H1 (cell line): ENCODE results near the gene HLA-DPA1. TPM values are rescaled to one million over a fixed set of nuclear protein-coding genes. Genes with fewer than 3 reads are reported as not detected.

Experiments used
- CTCF ChIA-PET: fragments of 300-600 bp; sonication (Branson Sonifier 250); formaldehyde crosslinking; loops from one replicate; lab custom pipeline; 2021; ENCODE audit not compliant: partially characterized antibody; lab: Charles Lee
- POLR2A ChIA-PET: fragments of 300-600 bp; sonication (Branson Sonifier 250); formaldehyde crosslinking; loops from one replicate; lab custom pipeline; 2021; ENCODE audit warnings: inconsistent platforms; ENCODE audit not compliant: partially characterized antibody; lab: Charles Lee
- DNase-seq, 2 experiments: peaks; one replicate each; pipeline versions ENCODE4 v3.0.0 to v3.0.0-alpha.2; 2010 to 2022; ENCODE audit warnings: low spot score in 2 of 2, low read depth in 1 of 2, mixed read lengths in 1 of 2
- FAIRE-seq: peaks from 2 replicates; lab custom pipeline; 2011; peaks lifted over from hg19 to GRCh38; lab: Jason Lieb, UNC
- H2AFZ ChIP-seq: 2 replicates; pipeline ENCODE4 v1.8.1; 2012; ENCODE audit warnings: low read length, inconsistent platforms
- H2AK5ac ChIP-seq: 2 replicates; pipeline ENCODE4 v1.6.1; 2013; ENCODE audit warnings: low read depth, low read length
- H2BK120ac ChIP-seq: replicated peaks from 2 replicates; pipeline ENCODE3; 2013; ENCODE audit warnings: low read depth, low read length, inconsistent platforms
- H2BK12ac ChIP-seq: 2 replicates; pipeline ENCODE4 v1.6.1; 2013; ENCODE audit warnings: low read depth, low read length
- H2BK15ac ChIP-seq: 2 replicates; pipeline ENCODE4 v1.6.1; 2013; ENCODE audit warnings: low read length
- H2BK20ac ChIP-seq: 2 replicates; pipeline ENCODE4 v1.6.1; 2013; ENCODE audit warnings: low read length
- H2BK5ac ChIP-seq: 2 replicates; pipeline ENCODE4 v1.6.1; 2013; ENCODE audit warnings: low read depth, low read length
- H3K14ac ChIP-seq: 2 replicates; pipeline ENCODE4 v1.6.1; 2013; ENCODE audit warnings: inconsistent platforms; ENCODE audit not compliant: insufficient read length
- H3K18ac ChIP-seq: 2 replicates; pipeline ENCODE4 v1.6.1; 2013; ENCODE audit warnings: low read length; ENCODE audit errors: extremely low read depth
- H3K23ac ChIP-seq: 2 replicates; pipeline ENCODE4 v1.6.1; 2013; ENCODE audit warnings: inconsistent platforms; ENCODE audit not compliant: insufficient read length
- H3K23me2 ChIP-seq: 2 replicates; pipeline ENCODE4 v1.6.1; 2013; ENCODE audit warnings: low read depth, low read length
- H3K27ac ChIP-seq: 2 replicates; pipeline ENCODE4 v1.6.1; 2011; ENCODE audit warnings: low read depth, low read length, inconsistent platforms
- H3K27me3 ChIP-seq, 4 experiments: replicated peaks in 1 of 4; 1 replicate in 1 of 4; 2 replicates in 3 of 4; pipeline versions ENCODE4 v1.6.1 to v1.8.1; 2011 to 2013; ENCODE audit warnings: low read length in 3 of 4, mild to moderate bottlenecking in 3 of 4, inconsistent platforms in 2 of 4, mixed read lengths in 2 of 4, moderate library complexity in 1 of 4; ENCODE audit not compliant: control insufficient read depth in 3 of 4, insufficient read depth in 3 of 4; ENCODE audit errors: extremely low read depth in 1 of 4
- H3K36me3 ChIP-seq, 4 experiments: 2 replicates each; pipeline versions ENCODE4 v1.6.1 to v1.8.1; 2011 to 2013; ENCODE audit warnings: mild to moderate bottlenecking in 4 of 4, low read length in 3 of 4, moderate library complexity in 2 of 4, control low read depth in 1 of 4, inconsistent platforms in 1 of 4; ENCODE audit not compliant: insufficient read depth in 4 of 4, control insufficient read depth in 2 of 4
- H3K4ac ChIP-seq: replicated peaks from 2 replicates; pipeline ENCODE3; 2013; ENCODE audit warnings: low read length, low read depth, mixed read lengths, inconsistent platforms; ENCODE audit not compliant: insufficient read length
- H3K4me1 ChIP-seq, 4 experiments: replicated peaks in 1 of 4; 1 replicate in 1 of 4; 2 replicates in 3 of 4; pipeline versions ENCODE4 v1.6.1 to v1.8.1; 2011 to 2013; ENCODE audit warnings: low read length in 3 of 4, inconsistent platforms in 2 of 4, mixed read lengths in 1 of 4; ENCODE audit not compliant: insufficient read depth in 4 of 4, control insufficient read depth in 3 of 4
- H3K4me2 ChIP-seq, 2 experiments: 2 replicates each; pipeline versions ENCODE4 v1.6.1 to v1.8.1; 2011 to 2013; ENCODE audit warnings: low read depth in 2 of 2, low read length in 2 of 2, control low read depth in 1 of 2, inconsistent platforms in 1 of 2, mild to moderate bottlenecking in 1 of 2; ENCODE audit not compliant: insufficient read depth in 1 of 2
- H3K4me3 ChIP-seq, 4 experiments: fragments of 200-600, 300-600 bp in 1 of 4; sonication (generic), shearing (Covaris generic), sonication (Bioruptor Twin) in 1 of 4; 2 replicates each; pipeline versions ENCODE4 v1.5.1 to v1.8.1; 2011 to 2016; ENCODE audit warnings: low read length in 4 of 4, low read depth in 3 of 4, control low read depth in 2 of 4, inconsistent platforms in 2 of 4, mild to moderate bottlenecking in 2 of 4, mixed read lengths in 1 of 4, moderate library complexity in 1 of 4; ENCODE audit not compliant: insufficient read depth in 2 of 4; ENCODE audit errors: extremely low read depth in 1 of 4
- H3K56ac ChIP-seq: replicated peaks from 2 replicates; pipeline ENCODE3; 2013; ENCODE audit warnings: low read depth, mild to moderate bottlenecking, mixed read lengths, low read length, inconsistent platforms; ENCODE audit not compliant: insufficient read length
- H3K79me1 ChIP-seq: 2 replicates; pipeline ENCODE4 v1.6.1; 2013; ENCODE audit warnings: low read depth, low read length, control low read depth
- H3K79me2 ChIP-seq, 2 experiments: 2 replicates each; pipeline versions ENCODE4 v1.6.1 to v1.8.1; 2012 to 2013; ENCODE audit warnings: low read length in 2 of 2, mild to moderate bottlenecking in 2 of 2, inconsistent platforms in 1 of 2; ENCODE audit not compliant: insufficient read depth in 2 of 2, control insufficient read depth in 1 of 2
- H3K9ac ChIP-seq, 4 experiments: replicated peaks in 1 of 4; 1 replicate in 1 of 4; 2 replicates in 3 of 4; pipeline versions ENCODE4 v1.6.1 to v1.8.1; 2011 to 2013; ENCODE audit warnings: low read depth in 3 of 4, low read length in 3 of 4, control low read depth in 2 of 4, mild to moderate bottlenecking in 2 of 4, moderate library complexity in 2 of 4, inconsistent platforms in 1 of 4; ENCODE audit errors: extremely low read depth in 1 of 4
- H3K9me3 ChIP-seq, 2 experiments: 2 replicates each; pipeline versions ENCODE4 v1.6.1 to v1.8.1; 2012 to 2013; ENCODE audit warnings: mild to moderate bottlenecking in 2 of 2, moderate library complexity in 2 of 2, control low read depth in 1 of 2, inconsistent platforms in 1 of 2, low read depth in 1 of 2, low read length in 1 of 2, mixed read lengths in 1 of 2; ENCODE audit not compliant: insufficient read depth in 2 of 2
- H4K20me1 ChIP-seq, 2 experiments: replicated peaks in 1 of 2; 2 replicates each; pipeline versions ENCODE3 to v1.8.1; 2011 to 2013; ENCODE audit warnings: inconsistent platforms in 2 of 2, low read length in 2 of 2, mild to moderate bottlenecking in 1 of 2; ENCODE audit not compliant: insufficient read depth in 2 of 2, control insufficient read depth in 1 of 2
- H4K5ac ChIP-seq: 2 replicates; pipeline ENCODE4 v1.6.1; 2013; ENCODE audit warnings: low read length, low read depth, mixed read lengths, inconsistent platforms; ENCODE audit not compliant: insufficient read length
- H4K8ac ChIP-seq: 2 replicates; pipeline ENCODE4 v1.8.0; 2013; ENCODE audit warnings: mild to moderate bottlenecking, moderate library complexity, low read length, inconsistent platforms; ENCODE audit not compliant: insufficient read depth; ENCODE audit errors: extremely low read depth
- H4K91ac ChIP-seq: replicated peaks from 2 replicates; pipeline ENCODE3; 2013; ENCODE audit warnings: low read length, mixed read lengths, inconsistent platforms; ENCODE audit not compliant: insufficient read length
- BACH1 ChIP-seq: IDR thresholded peaks from 2 replicates; pipeline ENCODE4 v1.6.1; 2012; ENCODE audit warnings: low read length, improper control_type of control experiment
- BRCA1 ChIP-seq: IDR thresholded peaks from 2 replicates; pipeline ENCODE4 v1.6.1; 2012; ENCODE audit warnings: low read depth, low read length, improper control_type of control experiment
- CTBP2 ChIP-seq: IDR thresholded peaks from 2 replicates; pipeline ENCODE4 v1.7.0; 2011; ENCODE audit warnings: borderline replicate concordance, mild to moderate bottlenecking, moderate library complexity, mixed read lengths, low read length; ENCODE audit not compliant: insufficient read depth, insufficient read length
- E2F6 ChIP-seq: IDR thresholded peaks from 2 replicates; pipeline ENCODE4 v1.6.1; 2012; ENCODE audit warnings: inconsistent platforms
- KDM1A ChIP-seq: fragments of 200-600, 300-600 bp; sonication (generic); IDR thresholded peaks from 2 replicates; pipeline ENCODE4 v1.7.1; 2016; ENCODE audit warnings: mild to moderate bottlenecking, low read length, borderline replicate concordance
- MAFK ChIP-seq: IDR thresholded peaks from 2 replicates; pipeline ENCODE4 v1.6.1; 2012; ENCODE audit warnings: low read depth, mild to moderate bottlenecking, improper control_type of control experiment, low read length
- NANOG ChIP-seq: IDR thresholded peaks from 2 replicates; pipeline ENCODE4 v1.6.1; 2011; ENCODE audit warnings: low read length, low read depth, mild to moderate bottlenecking, inconsistent platforms; ENCODE audit not compliant: insufficient read depth, poor library complexity, severe bottlenecking
- NRF1 ChIP-seq: IDR thresholded peaks from 2 replicates; pipeline ENCODE4 v1.6.1; 2011; ENCODE audit warnings: mild to moderate bottlenecking, low read depth, low read length, improper control_type of control experiment
- POLR2AphosphoS5 ChIP-seq: IDR thresholded peaks from 2 replicates; pipeline ENCODE4 v1.6.1; 2011; ENCODE audit warnings: low read depth, low read length
- RNF2 ChIP-seq: fragments of 200-900, 300-1000 bp; sonication (generic); IDR thresholded peaks from 2 replicates; pipeline ENCODE4 v1.7.1; 2016; ENCODE audit warnings: borderline replicate concordance, low read depth, mild to moderate bottlenecking, antibody characterized with exemption, low read length; ENCODE audit not compliant: poor library complexity, severe bottlenecking; ENCODE audit errors: missing control alignments
- SIN3A ChIP-seq, 2 experiments: IDR thresholded peaks in 1 of 2; conservative IDR thresholded peaks in 1 of 2; 2 replicates each; pipeline ENCODE4 v1.6.1; 2011 to 2012; ENCODE audit warnings: low read length in 2 of 2, improper control_type of control experiment in 1 of 2, low read depth in 1 of 2, mild to moderate bottlenecking in 1 of 2
- SIX5 ChIP-seq: IDR thresholded peaks from 2 replicates; pipeline ENCODE4 v1.6.1; 2011; ENCODE audit warnings: mild to moderate bottlenecking, low read depth, low read length
- TAF7 ChIP-seq: optimal IDR thresholded peaks from 2 replicates; pipeline ENCODE3; 2011; ENCODE audit warnings: low read depth, mild to moderate bottlenecking, inconsistent platforms, low read length, moderate library complexity, borderline replicate concordance
- WGBS, 2 experiments: shearing (Covaris generic) in 1 of 2; methylation state at CpG; one replicate each; pipeline versions ENCODE4 v1.1.6 to v1.1.7; 2013 to 2015; ENCODE audit warnings: low lambda C conversion rate in 2 of 2, mixed read lengths in 2 of 2, inconsistent platforms in 1 of 2, low coverage in 1 of 2, missing lambda C conversion rate in 1 of 2; ENCODE audit not compliant: insufficient replicate concordance in 2 of 2, insufficient coverage in 1 of 2, insufficient read length in 1 of 2; ENCODE audit errors: extremely low coverage in 1 of 2, missing lambda C conversion rate in 1 of 2; 5-methylcytosine and 5-hydroxymethylcytosine counted together
- polyA plus RNA-seq, 7 experiments: library from polyadenylated mRNA; depleted of rRNA in 3 of 7; stranded (reverse) in 5 of 7; unstranded in 2 of 7; fragments of >200 nt in 5 of 7; fragments of 200-250 nt in 2 of 7; gene quantifications; 1 replicate in 5 of 7; 2 replicates in 1 of 7; 4 replicates in 1 of 7; pipeline versions ENCODE4 v1.2.1 to v1.2.3, GENCODE V29; 2011 to 2013; ENCODE audit warnings: missing spikeins in 2 of 7, mixed read lengths in 2 of 7
- total RNA-seq: library from RNA; stranded (reverse); fragmentation: NEBNext Ultra II Directional; extraction: Animal tissue kit (Norgen Biotek cat#: 25700); gene quantifications from 2 replicates; pipeline ENCODE4 v1.2.1, GENCODE V29; 2021

HLA-DPA1 gene
- total and polyA plus RNA-seq, 2 of the 8 experiments (the other 6 are each of a cell fraction or from before 2014, with no cell fraction given) = 6.2 to 13.1 TPM

DNA sequence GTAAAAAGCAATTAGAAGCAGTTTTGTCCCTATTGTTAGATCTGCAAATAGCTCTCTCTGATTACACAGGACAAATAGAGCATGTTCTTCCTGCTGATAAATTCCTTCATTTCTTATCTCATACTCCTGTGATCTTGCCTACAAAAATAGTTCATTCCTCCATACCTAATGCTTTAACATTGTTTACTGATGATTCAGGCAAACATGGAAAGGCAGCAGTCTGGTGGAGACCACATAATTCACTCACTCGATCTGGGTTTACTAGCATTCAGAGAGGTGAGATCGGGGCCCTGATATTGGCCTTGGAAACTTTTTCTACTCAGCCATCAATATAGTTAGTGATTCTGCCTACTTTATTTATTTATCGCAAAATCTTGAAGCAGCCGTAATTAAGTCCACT is 20.2 kb downstream of the HLA-DPA1 start:
- H3K79me1 ChIP-seq = no peaks in the 10 kb centered on the region
- no peak overlapping the region for H3K4ac ChIP-seq
- 70% methylated on average over 4 of the region's 4 CpGs; no CpG with 5 or more reads in 1 of the 2 experiments for WGBS, 2 experiments
- H3K4me1 ChIP-seq = peaks cover 6 to 8% (median 6%) of the 10 kb centered on the region in 4 experiments; a peak in 4 of 7 replicates
- H3K4me3 ChIP-seq = no peak overlapping the region
- H3K9me3 ChIP-seq = peaks cover 0 to 8% of the 10 kb centered on the region in 2 experiments; a peak in 2 of 4 replicates
- no peak overlapping the region for H2AFZ ChIP-seq
- CTCF ChIA-PET = interaction anchor here (1.4 kb wide), 3 partner anchors 13 to 96 kb away, joined by 3 to 5 read pairs (median 3); no protein-coding TSS in a partner anchor
- no peak overlapping the region for H3K56ac ChIP-seq
- no peaks in the 10 kb centered on the region for H3K79me2 ChIP-seq
- no peak overlapping the region for H3K27ac ChIP-seq
- peak overlapping the region; percentile 49 for H4K5ac ChIP-seq
- no peak overlapping the region for H2BK120ac ChIP-seq
- no peaks in the 10 kb centered on the region for H4K20me1 ChIP-seq
- H4K91ac ChIP-seq = no peak overlapping the region
- H2BK12ac ChIP-seq = no peak overlapping the region
- no peak overlapping the region for H3K14ac ChIP-seq
- H3K18ac ChIP-seq = no peak overlapping the region
- no peak overlapping the region for H3K4me2 ChIP-seq
- H3K27me3 ChIP-seq = no peaks in the 10 kb centered on the region
- no peaks in the 10 kb centered on the region for H3K23me2 ChIP-seq
- no peak overlapping the region for H4K8ac ChIP-seq
- no peak overlapping the region for H2BK15ac ChIP-seq
- no peaks in the 10 kb centered on the region for H3K36me3 ChIP-seq
- DNase-seq = no peak
- H2BK5ac ChIP-seq = no peak overlapping the region
- no peak for FAIRE-seq
- no peak overlapping the region for H3K23ac ChIP-seq
- POLR2A ChIA-PET = interaction anchor here (1.9 kb wide), 1 partner anchor 64 kb away, joined by 6 read pairs; no protein-coding TSS in a partner anchor
- no peak overlapping the region for H2BK20ac ChIP-seq
- no peak overlapping the region for H2AK5ac ChIP-seq
- H3K9ac ChIP-seq = no peak overlapping the region
- TF ChIP-seq KDM1A (no peak), MAFK (no peak), NRF1 (no peak), NANOG (no peak), E2F6 (no peak), BRCA1 (no peak), CTBP2 (no peak), SIN3A (conservative IDR thresholded peaks at IDR 0.05 in 1 of 2, IDR thresholded peaks at IDR 0.05 in 1 of 2; ENCODE audit: low read depth in 1 of 2, low read length in 2 of 2) (no peak), SIX5 (no peak), POLR2AphosphoS5 (no peak), BACH1 (no peak), TAF7 (no peak), RNF2 (no peak)
